Stimulated activated CD4-positive, alpha-beta T cell treated with anti-CD3 and anti-CD28 coated beads, Interleukin-4, amount 100 ng/mL, for 48 hours (primary cell): ENCODE results near the gene GALNTL6.

Experiments
- DNase-seq, 2 donors: peaks; one replicate each; pipeline ENCODE4 v3.0.0-alpha.2; 2020; ENCODE audit warnings: low read depth in 2 of 2

Gene GALNTL6

DNA sequence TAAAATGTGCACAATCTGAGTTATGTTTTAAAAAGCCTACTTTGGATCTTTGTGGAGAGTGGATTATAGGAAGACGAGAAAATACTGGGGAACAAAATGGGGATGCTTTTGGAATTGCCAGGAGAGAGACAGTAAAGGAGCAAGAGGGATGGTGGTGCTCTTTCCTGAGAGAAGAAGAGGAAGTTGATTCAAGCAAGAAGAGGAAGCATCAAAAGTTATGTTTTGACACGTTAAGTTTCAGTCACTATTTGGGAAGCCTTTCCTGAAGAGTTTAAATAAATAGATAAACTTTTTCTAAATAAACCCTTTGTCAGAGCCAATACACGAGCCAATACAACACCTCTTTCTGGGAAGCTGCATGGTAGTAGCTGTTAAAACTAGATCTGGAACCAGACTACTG, 394.1 kb downstream of the GALNTL6 start:
- no peak for DNase-seq

DNA sequence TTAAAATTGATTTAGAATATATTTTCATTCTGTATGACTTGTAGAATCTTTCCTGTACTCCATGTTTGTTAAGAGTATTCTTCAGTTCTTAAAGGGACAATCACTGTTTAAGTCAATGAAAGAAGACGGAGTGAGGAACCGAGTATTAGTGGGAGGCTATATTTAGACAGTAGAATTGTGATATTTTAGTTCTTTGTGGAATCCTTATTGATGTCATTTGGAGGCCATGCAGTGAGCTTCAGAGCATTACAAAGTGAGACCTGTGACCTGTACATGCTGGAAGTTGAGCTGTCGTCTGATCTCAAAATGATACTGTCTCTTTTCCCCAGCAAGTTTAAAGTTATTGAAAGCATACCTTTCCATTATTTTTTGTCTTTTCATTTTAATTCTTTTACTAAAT, 394.7 kb downstream of the GALNTL6 start:
- no peak for DNase-seq

- DNase-seq: no peak
Observed at GRCh38 chr4:172220679-172221078, 407.5 kb downstream of the GALNTL6 start.

DNA sequence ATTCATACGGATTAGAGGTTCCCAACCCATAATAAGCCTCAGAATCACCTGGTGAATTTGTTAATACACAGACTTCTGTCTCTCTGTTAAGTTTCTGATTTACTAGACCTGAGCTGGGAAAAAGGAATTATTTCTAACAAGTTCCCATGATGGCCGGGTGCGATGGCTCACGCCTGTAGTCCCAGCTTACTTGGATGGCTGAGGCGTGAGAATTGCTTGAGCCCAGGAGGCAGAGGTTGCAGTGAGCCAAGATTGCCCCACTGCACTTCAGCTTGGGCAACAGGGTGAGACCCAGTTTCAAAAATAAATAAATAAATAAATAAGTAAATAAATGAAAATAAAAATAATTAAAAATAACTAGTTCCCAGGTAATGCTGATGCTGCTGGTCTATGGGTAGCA, 412.3 kb downstream of the GALNTL6 start:
- DNase-seq: no peak

- no peak for DNase-seq
Observed at GRCh38 chr4:172232966-172233365, 419.8 kb downstream of the GALNTL6 start.

DNA sequence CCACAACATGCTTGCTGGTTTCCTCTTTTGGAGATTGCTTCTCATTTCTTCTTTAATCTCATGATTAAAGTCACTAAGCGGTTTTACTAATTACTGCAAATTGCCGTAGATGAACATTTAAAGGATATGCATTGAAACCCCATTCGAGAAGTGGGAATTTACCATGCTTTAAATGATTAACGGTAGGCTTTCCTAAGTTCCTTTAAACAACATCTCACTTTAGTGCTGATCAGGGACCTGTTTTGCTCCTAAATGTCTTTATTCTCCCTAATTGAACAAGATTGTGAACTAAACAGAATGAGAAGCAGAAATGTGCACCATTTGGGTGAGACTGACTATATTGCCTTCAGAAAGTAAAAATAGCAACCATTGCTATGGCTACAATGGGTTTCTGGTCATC, 430.3 kb downstream of the GALNTL6 start:
- DNase-seq: no peak

GRCh38 chr4:172245516-172245915, 432.3 kb downstream of the GALNTL6 start:
- DNase-seq: no peak

DNA sequence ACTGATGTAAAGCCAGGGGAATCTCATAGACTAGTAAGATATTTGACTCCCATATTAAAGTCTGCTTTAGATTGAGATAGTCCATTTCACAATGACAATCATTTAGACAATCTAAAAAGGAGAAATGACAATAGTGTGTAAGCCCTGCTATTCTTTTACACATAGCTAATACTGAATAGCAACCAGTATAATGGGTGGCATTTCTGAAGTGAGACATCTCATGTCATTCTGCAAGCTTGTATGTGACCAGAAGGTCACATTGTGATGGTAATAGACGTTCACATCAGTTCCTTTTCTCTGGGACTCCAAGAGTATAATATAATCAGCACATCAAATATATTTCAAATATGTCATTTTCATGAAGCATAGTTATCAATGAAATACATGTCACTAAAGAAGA, 440.2 kb downstream of the GALNTL6 start:
- DNase-seq: no peak

DNA sequence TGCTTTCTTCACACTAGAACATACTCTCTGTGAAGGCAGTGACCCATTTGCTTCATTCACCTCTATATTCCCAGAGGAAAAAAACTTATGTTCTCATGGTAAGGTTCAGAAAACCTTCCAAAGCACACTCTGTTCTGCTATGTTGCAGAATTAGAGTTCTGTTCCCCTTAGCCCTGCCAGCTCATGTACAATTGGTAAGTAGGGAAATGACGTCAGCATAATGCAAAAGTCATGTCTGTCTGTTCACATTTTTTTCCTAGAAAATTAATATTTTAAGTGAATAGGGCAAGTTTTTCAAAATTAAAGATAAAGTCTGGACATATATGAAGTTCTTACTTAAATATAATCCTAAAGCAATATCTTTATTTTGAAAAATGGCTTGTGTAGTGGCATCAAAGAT, 443.6 kb downstream of the GALNTL6 start:
- no peak for DNase-seq

DNA sequence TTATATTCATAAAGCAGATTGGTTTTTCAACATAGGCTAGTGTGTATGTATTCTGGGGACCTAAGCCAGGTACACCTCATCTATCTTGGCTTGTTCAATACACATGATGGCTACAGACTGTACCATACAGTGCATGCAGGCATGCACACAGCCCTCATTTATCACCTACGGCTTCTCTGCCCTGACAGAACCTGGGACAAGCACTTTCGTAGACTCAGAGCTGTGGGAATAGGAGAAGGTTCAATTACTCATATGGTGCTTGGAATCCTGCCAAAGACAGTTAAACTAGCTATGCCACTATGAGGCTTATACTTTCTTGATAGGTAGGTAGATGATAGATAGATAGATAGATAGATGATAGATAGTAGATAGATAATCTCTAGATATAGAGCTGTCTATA, 457.2 kb downstream of the GALNTL6 start:
- DNase-seq: no peak

- no peak for DNase-seq
Observed at GRCh38 chr4:172287117-172287516, 473.9 kb downstream of the GALNTL6 start.

- DNase-seq: no peak
Observed at GRCh38 chr4:172305698-172306097, 492.5 kb downstream of the GALNTL6 start.

DNA sequence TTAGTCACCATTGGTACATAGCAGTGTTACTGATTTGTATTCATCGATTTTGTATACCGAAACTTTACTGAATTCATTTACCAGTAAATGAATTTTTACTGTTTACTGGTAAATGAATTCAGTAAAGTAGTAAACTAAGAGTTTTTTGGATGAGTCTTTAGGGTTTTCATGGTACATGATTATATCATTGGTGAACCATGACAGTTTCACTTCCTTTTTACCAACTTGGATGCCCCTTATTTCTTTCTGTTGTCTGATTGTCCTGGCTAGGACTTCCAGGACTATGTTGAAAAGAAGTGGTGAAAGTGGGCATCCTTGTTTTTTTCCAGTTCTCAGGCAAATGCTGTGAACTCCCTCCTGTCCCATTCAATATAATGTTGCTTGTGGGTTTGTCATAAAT, 494.9 kb downstream of the GALNTL6 start:
- no peak for DNase-seq

GRCh38 chr4:172311682-172312081, 498.5 kb downstream of the GALNTL6 start:
- no peak for DNase-seq

DNA sequence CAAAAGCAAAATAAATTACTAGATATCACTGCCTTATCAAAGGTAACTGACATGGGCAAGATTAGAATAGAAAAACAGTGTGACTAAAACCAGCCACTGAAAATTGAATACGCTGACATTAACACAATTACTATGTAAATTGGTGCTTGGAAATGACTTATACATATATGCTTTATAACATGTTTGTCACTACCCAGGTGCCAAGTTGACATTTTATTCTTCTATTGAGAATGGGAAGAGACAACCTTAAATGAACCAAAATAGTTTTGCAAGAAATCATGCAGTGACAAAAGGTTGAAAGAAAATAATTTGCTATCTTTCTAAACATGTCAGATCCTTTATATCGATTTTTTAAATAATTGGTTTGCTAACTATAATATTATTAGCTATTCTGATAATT, 510.1 kb downstream of the GALNTL6 start:
- no peak for DNase-seq

GRCh38 chr4:172344308-172344938, 531.2 kb downstream of the GALNTL6 start:
- no peak for DNase-seq

DNA sequence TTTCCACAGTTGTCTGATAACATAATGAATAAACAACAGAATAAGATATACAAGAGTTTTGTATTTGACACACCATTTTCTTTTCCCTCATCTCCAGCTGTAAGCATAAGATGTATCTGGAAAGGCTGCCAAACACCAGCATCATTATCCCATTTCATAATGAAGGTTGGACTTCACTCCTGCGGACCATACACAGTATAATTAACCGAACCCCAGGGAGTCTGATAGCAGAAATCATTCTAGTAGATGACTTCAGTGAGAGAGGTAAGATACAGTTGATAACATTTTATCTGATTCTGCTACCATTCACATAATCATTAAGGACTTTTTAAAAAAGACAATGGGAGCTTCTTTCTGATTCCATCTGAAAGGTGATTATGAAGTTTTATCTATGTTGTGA, 535.2 kb downstream of the GALNTL6 start:
- no peak for DNase-seq

DNA sequence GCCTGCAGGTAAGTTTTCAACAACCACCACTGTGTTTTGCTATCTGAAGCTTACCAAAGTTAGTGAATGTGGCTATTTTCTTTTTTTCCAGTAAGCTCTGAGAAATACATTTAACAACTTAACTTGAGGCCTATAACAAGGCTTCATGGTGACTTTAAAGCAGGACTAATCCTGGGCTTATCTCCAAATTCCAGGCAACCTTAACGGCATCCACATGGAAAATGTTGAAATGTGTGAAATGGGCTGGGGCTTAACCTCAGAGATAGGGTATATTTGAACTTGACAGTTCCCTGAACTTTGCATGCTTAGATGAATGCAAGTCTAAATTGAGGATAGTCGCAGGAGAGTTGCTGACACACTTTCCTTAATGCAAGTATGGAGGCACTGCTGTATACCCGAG, 539.2 kb downstream of the GALNTL6 start:
- no peak for DNase-seq

DNA sequence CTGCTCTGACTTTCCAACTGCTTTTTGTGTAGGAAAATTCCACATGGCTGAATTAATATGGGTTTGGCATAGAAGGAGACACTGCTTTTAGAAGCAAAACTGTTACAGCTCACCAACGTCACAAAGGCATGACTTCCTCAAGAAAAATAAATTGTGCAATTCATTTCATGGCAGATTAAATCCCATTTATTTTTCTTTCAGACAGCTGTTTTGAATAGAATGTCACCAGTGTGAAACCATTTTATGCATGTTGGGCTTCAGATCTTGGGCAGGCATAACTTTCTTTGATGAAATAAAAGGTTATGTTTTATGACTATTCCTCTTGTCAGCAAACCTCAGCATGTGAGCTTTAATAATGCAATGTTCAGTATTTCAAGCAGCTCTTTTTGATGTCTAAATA, 542.8 kb downstream of the GALNTL6 start:
- no peak for DNase-seq

- DNase-seq: no peak
Observed at GRCh38 chr4:172357006-172357540, 543.9 kb downstream of the GALNTL6 start.

GRCh38 chr4:172362569-172362968, 549.4 kb downstream of the GALNTL6 start:
- DNase-seq: no peak

DNA sequence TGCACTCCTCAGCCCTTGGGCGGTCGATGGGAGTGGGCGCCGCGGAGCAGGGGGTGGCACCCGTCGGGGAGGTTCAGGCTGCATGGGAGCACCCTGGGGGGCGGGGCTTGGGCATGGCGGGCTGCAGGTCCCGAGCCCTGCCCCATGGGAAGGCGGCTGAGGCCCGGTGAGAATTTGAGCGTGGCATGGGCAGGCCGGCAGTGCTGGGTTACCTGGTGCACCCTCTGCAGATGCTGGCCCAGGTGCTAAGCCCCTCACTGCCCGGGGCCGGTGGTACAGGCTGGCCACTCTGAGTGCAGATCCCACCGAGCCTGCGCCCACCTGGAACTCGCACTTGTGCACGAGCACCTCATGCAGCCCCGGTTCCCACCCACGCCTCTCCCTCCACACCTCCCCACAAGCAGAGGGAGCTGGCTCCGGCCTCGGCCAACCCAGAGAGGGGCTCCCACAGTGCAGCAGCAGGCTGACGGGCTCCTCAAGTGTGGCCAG, 556.3 kb downstream of the GALNTL6 start:
- DNase-seq: no peak

GRCh38 chr4:172377486-172378140, 564.4 kb downstream of the GALNTL6 start:
- no peak for DNase-seq
